Neural cell (in vitro differentiated cells): Measurements from ENCODE around the gene ANTXR1. TPM values are rescaled to one million over a fixed set of nuclear protein-coding genes. Genes with fewer than 3 reads are reported as not detected.

Experiments used
- H2AFZ ChIP-seq: fragments of 200-600, 300-800 bp; sonication (generic), shearing (Covaris generic); 2 replicates; pipeline ENCODE4 v1.6.0; 2014; ENCODE audit warnings: low read depth, mild to moderate bottlenecking, antibody characterized with exemption, low read length, moderate library complexity
- H3F3A ChIP-seq: fragments of 200-600 bp; shearing (Covaris generic); 2 replicates; pipeline ENCODE4 v1.6.1; 2016; ENCODE audit warnings: mild to moderate bottlenecking, moderate library complexity, mixed read lengths, antibody characterized with exemption, low read length; ENCODE audit not compliant: insufficient read depth, poor library complexity, severe bottlenecking
- H3K27ac ChIP-seq: fragments of 200-600, 300-800 bp; sonication (generic), shearing (Covaris generic); 2 replicates; pipeline ENCODE4 v1.5.1; 2014; ENCODE audit warnings: mild to moderate bottlenecking, low read length, moderate library complexity
- H3K27me3 ChIP-seq: fragments of 300-800, 200-600 bp; sonication (generic), shearing (Covaris generic); 2 replicates; pipeline ENCODE4 v1.6.0; 2014; ENCODE audit warnings: mild to moderate bottlenecking, low read depth, low read length, moderate library complexity; ENCODE audit not compliant: insufficient read depth
- H3K36me3 ChIP-seq: fragments of 300-800, 200-600 bp; sonication (generic), shearing (Covaris generic); 2 replicates; pipeline ENCODE4 v1.5.1; 2014; ENCODE audit warnings: mild to moderate bottlenecking, antibody characterized with exemption, low read length, moderate library complexity; ENCODE audit not compliant: insufficient read depth
- H3K4me2 ChIP-seq: fragments of 300-800, 200-600 bp; sonication (generic), shearing (Covaris generic); 2 replicates; pipeline ENCODE4 v1.6.0; 2014; ENCODE audit warnings: mild to moderate bottlenecking, low read length
- H3K4me3 ChIP-seq: fragments of 300-800, 200-600 bp; sonication (generic), shearing (Covaris generic); 2 replicates; pipeline ENCODE4 v1.5.1; 2014; ENCODE audit warnings: mild to moderate bottlenecking, low read length, moderate library complexity
- H3K79me2 ChIP-seq: fragments of 200-600 bp; shearing (Covaris generic); replicated peaks from 2 replicates; pipeline ENCODE4 v1.6.0; 2014; ENCODE audit warnings: mild to moderate bottlenecking, low read length, moderate library complexity; ENCODE audit not compliant: insufficient read depth
- H3K9ac ChIP-seq: fragments of 300-800, 200-600 bp; sonication (generic), shearing (Covaris generic); 2 replicates; pipeline ENCODE4 v1.6.1; 2016; ENCODE audit warnings: mild to moderate bottlenecking, low read length, mixed read lengths
- H3K9me2 ChIP-seq: fragments of 200-600 bp; shearing (Covaris generic); 2 replicates; pipeline ENCODE4 v1.6.1; 2016; ENCODE audit warnings: mild to moderate bottlenecking, low read length, mixed read lengths; ENCODE audit not compliant: insufficient read depth
- H3K9me3 ChIP-seq: fragments of 200-600, 300-800 bp; sonication (generic), shearing (Covaris generic); 2 replicates; pipeline ENCODE4 v1.6.1; 2016; ENCODE audit warnings: mild to moderate bottlenecking, mixed run types, low read length, moderate library complexity, mixed read lengths
- H4K20me1 ChIP-seq: fragments of 200-600 bp; shearing (Covaris generic); 2 replicates; pipeline ENCODE4 v1.6.1; 2016; ENCODE audit warnings: mild to moderate bottlenecking, mixed run types; ENCODE audit not compliant: insufficient read depth
- CTCF ChIP-seq: fragments of 450-650 bp; IDR thresholded peaks from 2 replicates; pipeline ENCODE4 v1.5.1; 2014; ENCODE audit warnings: antibody characterized with exemption, mild to moderate bottlenecking, moderate library complexity; ENCODE audit not compliant: poor library complexity, severe bottlenecking
- EP300 ChIP-seq: fragments of 450-650 bp; conservative IDR thresholded peaks from 2 replicates; pipeline ENCODE4 v1.6.1; 2014; ENCODE audit warnings: antibody characterized with exemption, mild to moderate bottlenecking, moderate library complexity; ENCODE audit not compliant: poor library complexity, severe bottlenecking
- EZH2 ChIP-seq: fragments of 200-600, 300-800 bp; shearing (Covaris generic), sonication (generic); IDR thresholded peaks from 2 replicates; pipeline ENCODE4 v1.6.1; 2014; ENCODE audit warnings: antibody characterized with exemption, low read length, borderline replicate concordance, mild to moderate bottlenecking; ENCODE audit not compliant: insufficient read depth, poor library complexity, severe bottlenecking
- MXI1 ChIP-seq: fragments of 450-650 bp; conservative IDR thresholded peaks from 2 replicates; pipeline ENCODE4 v1.6.1; 2014; ENCODE audit warnings: antibody characterized with exemption, mild to moderate bottlenecking; ENCODE audit not compliant: poor library complexity, severe bottlenecking
- POLR2AphosphoS5 ChIP-seq: IDR thresholded peaks from 2 replicates; pipeline ENCODE4 v1.6.1; 2012
- RAD21 ChIP-seq: fragments of 450-650 bp; conservative IDR thresholded peaks from 2 replicates; pipeline ENCODE4 v1.6.1; 2014; ENCODE audit warnings: antibody characterized with exemption, mild to moderate bottlenecking, moderate library complexity
- SMC3 ChIP-seq: fragments of 450-650 bp; conservative IDR thresholded peaks from 2 replicates; pipeline ENCODE4 v1.6.1; 2014; ENCODE audit warnings: antibody characterized with exemption, mild to moderate bottlenecking, moderate library complexity; ENCODE audit not compliant: poor library complexity
- TAF1 ChIP-seq: IDR thresholded peaks from 2 replicates; pipeline ENCODE4 v1.6.1; 2012; ENCODE audit warnings: low read depth
- polyA plus RNA-seq: library from polyadenylated mRNA; depleted of rRNA; stranded (reverse); fragments of >200 nt; gene quantifications from 2 replicates; pipeline ENCODE4 v1.2.3, GENCODE V29; 2014
- TF ChIP-seq, protein P1 (sequence below): IDR thresholded peaks from 2 replicates; pipeline ENCODE4 v1.6.1; 2012; ENCODE audit warnings: borderline replicate concordance

ANTXR1 gene
- polyA plus RNA-seq, 1 donor from 2014 or later = 4.9 TPM

- Histone ChIP-seq H3F3A (no peaks in the 10 kb centered on the region), H3K27me3 (no peaks in the 10 kb centered on the region), H3K4me2 (no peak overlapping the region), H3K27ac (no peak overlapping the region), H4K20me1 (no peaks in the 10 kb centered on the region), H3K9ac (no peak overlapping the region), H2AFZ (no peak overlapping the region), H3K36me3 (no peaks in the 10 kb centered on the region), H3K4me3 (no peak overlapping the region), H3K79me2 (no peaks in the 10 kb centered on the region), H3K9me2 (no peaks in the 10 kb centered on the region), H3K9me3 (no peaks in the 10 kb centered on the region)
- no peak for TF ChIP-seq MXI1
- no peak for TF ChIP-seq TAF1
- no peak for TF ChIP-seq RAD21
- TF ChIP-seq, protein P1, sequence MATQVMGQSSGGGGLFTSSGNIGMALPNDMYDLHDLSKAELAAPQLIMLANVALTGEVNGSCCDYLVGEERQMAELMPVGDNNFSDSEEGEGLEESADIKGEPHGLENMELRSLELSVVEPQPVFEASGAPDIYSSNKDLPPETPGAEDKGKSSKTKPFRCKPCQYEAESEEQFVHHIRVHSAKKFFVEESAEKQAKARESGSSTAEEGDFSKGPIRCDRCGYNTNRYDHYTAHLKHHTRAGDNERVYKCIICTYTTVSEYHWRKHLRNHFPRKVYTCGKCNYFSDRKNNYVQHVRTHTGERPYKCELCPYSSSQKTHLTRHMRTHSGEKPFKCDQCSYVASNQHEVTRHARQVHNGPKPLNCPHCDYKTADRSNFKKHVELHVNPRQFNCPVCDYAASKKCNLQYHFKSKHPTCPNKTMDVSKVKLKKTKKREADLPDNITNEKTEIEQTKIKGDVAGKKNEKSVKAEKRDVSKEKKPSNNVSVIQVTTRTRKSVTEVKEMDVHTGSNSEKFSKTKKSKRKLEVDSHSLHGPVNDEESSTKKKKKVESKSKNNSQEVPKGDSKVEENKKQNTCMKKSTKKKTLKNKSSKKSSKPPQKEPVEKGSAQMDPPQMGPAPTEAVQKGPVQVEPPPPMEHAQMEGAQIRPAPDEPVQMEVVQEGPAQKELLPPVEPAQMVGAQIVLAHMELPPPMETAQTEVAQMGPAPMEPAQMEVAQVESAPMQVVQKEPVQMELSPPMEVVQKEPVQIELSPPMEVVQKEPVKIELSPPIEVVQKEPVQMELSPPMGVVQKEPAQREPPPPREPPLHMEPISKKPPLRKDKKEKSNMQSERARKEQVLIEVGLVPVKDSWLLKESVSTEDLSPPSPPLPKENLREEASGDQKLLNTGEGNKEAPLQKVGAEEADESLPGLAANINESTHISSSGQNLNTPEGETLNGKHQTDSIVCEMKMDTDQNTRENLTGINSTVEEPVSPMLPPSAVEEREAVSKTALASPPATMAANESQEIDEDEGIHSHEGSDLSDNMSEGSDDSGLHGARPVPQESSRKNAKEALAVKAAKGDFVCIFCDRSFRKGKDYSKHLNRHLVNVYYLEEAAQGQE = no peak
- TF ChIP-seq POLR2AphosphoS5 = no peak
- no peak for TF ChIP-seq CTCF
- TF ChIP-seq SMC3 = no peak
- TF ChIP-seq EZH2 = no peak
- no peak for TF ChIP-seq EP300
Observed at GRCh38 chr2:68968221-68968620, 44.8 kb upstream of the ANTXR1 start.

DNA sequence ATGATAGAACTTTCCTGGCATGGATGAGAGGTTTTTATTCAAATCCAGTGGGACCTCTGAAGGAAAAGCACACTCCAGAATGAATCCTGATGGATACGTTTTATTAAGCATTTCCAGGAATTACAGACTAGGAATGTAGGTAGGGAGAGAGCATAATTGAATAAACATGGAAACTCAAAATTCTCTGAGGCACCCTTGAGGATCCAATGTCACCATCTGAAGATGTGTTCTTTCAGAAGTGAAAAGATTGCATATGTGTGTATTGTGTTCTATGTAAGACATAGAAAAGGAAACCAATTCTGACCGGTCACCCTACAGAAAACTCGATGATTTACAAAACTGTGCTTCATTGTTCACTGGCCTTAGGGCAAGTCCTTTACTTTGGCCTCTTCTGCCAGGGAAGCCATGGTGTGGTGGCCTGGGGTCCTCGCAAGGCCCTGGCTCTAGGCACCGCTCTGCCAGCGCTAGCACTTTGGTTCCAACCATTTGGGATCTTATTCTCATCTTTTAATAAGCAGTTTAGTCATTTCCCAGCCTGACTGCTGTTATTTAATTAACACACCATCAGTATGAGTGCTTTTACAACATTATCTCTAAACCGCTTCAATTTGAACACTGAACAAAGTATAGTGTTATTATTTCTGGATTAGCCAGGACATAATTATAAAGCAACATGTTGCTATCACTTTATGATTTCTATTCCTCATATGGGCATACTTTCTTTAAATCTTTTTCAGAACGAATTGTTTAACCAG is 43.1 kb upstream of the ANTXR1 start:
- Histone ChIP-seq H3K36me3 (no peaks in the 10 kb centered on the region), H3K27ac (no peak overlapping the region), H3K9ac (no peak overlapping the region), H3F3A (no peaks in the 10 kb centered on the region), H3K9me2 (no peaks in the 10 kb centered on the region), H2AFZ (no peak overlapping the region), H3K27me3 (no peaks in the 10 kb centered on the region), H3K9me3 (no peaks in the 10 kb centered on the region), H4K20me1 (no peaks in the 10 kb centered on the region), H3K79me2 (no peaks in the 10 kb centered on the region), H3K4me2 (no peak overlapping the region), H3K4me3 (no peak overlapping the region)
- TF ChIP-seq MXI1 (no peak), CTCF (no peak)
